PC-3 (cell line): ENCODE data around the gene OR52B6. TPM values are rescaled to one million over a fixed set of nuclear protein-coding genes. Genes with fewer than 3 reads are reported as not detected.
"Not testable (repeated sequence)": the region's sequence is repeated elsewhere in the genome, so short reads cannot be mapped to it uniquely, and the experiment has no call there.

Experiments used
- ATAC-seq: fragments of 200-7000 bp; cut with Tn5 transposase; 2 replicates; pipeline ENCODE4 v1.9.1; 2020; ENCODE audit warnings: mild to moderate bottlenecking, moderate library complexity
- BruUV-seq: library from RNA; stranded (reverse); fragments of 400-500 nt; replicated peaks from 2 replicates; lab custom pipeline; 2021; lab: Mats Ljungman, UMichigan
- CTCF ChIA-PET: fragments of 300-600 bp; sonication (Branson Sonifier 250); formaldehyde crosslinking; loops from one replicate; lab custom pipeline; 2022; ENCODE audit warnings: antibody characterized with exemption; lab: Charles Lee
- POLR2A ChIA-PET: fragments of 300-600 bp; sonication (Branson Sonifier 250); formaldehyde crosslinking; loops from one replicate; lab custom pipeline; 2022; ENCODE audit warnings: antibody characterized with exemption; ENCODE audit not compliant: unreplicated experiment; lab: Charles Lee
- DNase-seq: peaks from one replicate; pipeline ENCODE4 v3.0.0-alpha.2; 2015
- H2AFZ ChIP-seq: fragments of 300-600 bp; sonication (generic); 2 replicates; pipeline ENCODE4 v1.6.0; 2016; ENCODE audit warnings: antibody characterized with exemption, low read length
- H3F3A ChIP-seq: fragments of 300-600 bp; sonication (generic); one replicate; pipeline ENCODE4 v1.6.0; 2017; ENCODE audit warnings: antibody characterized with exemption, low read length, control low read depth, mild to moderate bottlenecking; ENCODE audit not compliant: unreplicated experiment
- H3K27ac ChIP-seq: fragments of 300-600 bp; sonication (generic); 2 replicates; pipeline ENCODE4 v1.5.1; 2016; ENCODE audit warnings: mild to moderate bottlenecking, low read length
- H3K27me3 ChIP-seq: fragments of 300-600 bp; sonication (generic); 2 replicates; pipeline ENCODE4 v1.6.1; 2016; ENCODE audit warnings: low read length, mixed read lengths
- H3K36me3 ChIP-seq: fragments of 300-600 bp; sonication (generic); 2 replicates; pipeline ENCODE4 v1.6.1; 2016; ENCODE audit warnings: low read depth, mixed run types, low read length, mixed read lengths
- H3K4me1 ChIP-seq: fragments of 300-600 bp; sonication (generic); 2 replicates; pipeline ENCODE4 v1.5.1; 2016; ENCODE audit warnings: low read length; ENCODE audit not compliant: insufficient read depth
- H3K4me2 ChIP-seq: fragments of 300-600 bp; sonication (generic); 2 replicates; pipeline ENCODE4 v1.6.0; 2016; ENCODE audit warnings: low read length
- H3K4me3 ChIP-seq: fragments of 300-600 bp; sonication (generic); 2 replicates; pipeline ENCODE4 v1.5.1; 2016; ENCODE audit warnings: mild to moderate bottlenecking, low read length, mixed read lengths
- H3K79me2 ChIP-seq: fragments of 300-600 bp; sonication (generic); 2 replicates; pipeline ENCODE4 v1.6.1; 2017; ENCODE audit warnings: low read length, mixed read lengths
- H3K9ac ChIP-seq: fragments of 300-600 bp; sonication (generic); 2 replicates; pipeline ENCODE4 v1.6.0; 2016; ENCODE audit warnings: mild to moderate bottlenecking, low read length
- H3K9me2 ChIP-seq: fragments of 300-600 bp; sonication (generic); replicated peaks from 2 replicates; pipeline ENCODE4 v1.6.1; 2016; ENCODE audit warnings: mixed run types, low read length, mixed read lengths
- H3K9me3 ChIP-seq: fragments of 300-600 bp; sonication (generic); 2 replicates; pipeline ENCODE4 v1.6.1; 2016; ENCODE audit warnings: low read length, mixed read lengths
- H4K20me1 ChIP-seq: fragments of 300-600 bp; sonication (generic); 2 replicates; pipeline ENCODE4 v1.6.1; 2016; ENCODE audit warnings: low read length, mixed read lengths
- EZH2 ChIP-seq: fragments of 300-600 bp; sonication (generic); IDR thresholded peaks from one replicate; pipeline ENCODE4 v1.6.1; 2017; ENCODE audit warnings: antibody characterized with exemption, mild to moderate bottlenecking, low read length; ENCODE audit not compliant: unreplicated experiment
- EZH2phosphoT487 ChIP-seq: fragments of 300-600 bp; sonication (generic); IDR thresholded peaks from 2 replicates; pipeline ENCODE4 v1.6.1; 2018; ENCODE audit warnings: mild to moderate bottlenecking, antibody characterized with exemption, low read length, borderline replicate concordance
- intact Hi-C: fragments of 100-400 bp; cut with micrococcal nuclease; formaldehyde crosslinking; loops from 2 replicates; pipeline ENCODE4 v1.9.0; 2023
- total RNA-seq: library from RNA; depleted of rRNA; stranded (reverse); fragments of >200 nt; gene quantifications from 2 replicates; pipeline ENCODE4 v1.2.3, GENCODE V29; 2014
- TF ChIP-seq, protein P1 (sequence below): fragments of 300-600 bp; sonication (generic); conservative IDR thresholded peaks from 2 replicates; pipeline ENCODE4 v1.5.1; 2017; ENCODE audit warnings: antibody characterized with exemption, low read depth, mild to moderate bottlenecking, low read length

The OR52B6 gene
- total RNA-seq, 1 experiment from 2014 or later, result not detected

DNA sequence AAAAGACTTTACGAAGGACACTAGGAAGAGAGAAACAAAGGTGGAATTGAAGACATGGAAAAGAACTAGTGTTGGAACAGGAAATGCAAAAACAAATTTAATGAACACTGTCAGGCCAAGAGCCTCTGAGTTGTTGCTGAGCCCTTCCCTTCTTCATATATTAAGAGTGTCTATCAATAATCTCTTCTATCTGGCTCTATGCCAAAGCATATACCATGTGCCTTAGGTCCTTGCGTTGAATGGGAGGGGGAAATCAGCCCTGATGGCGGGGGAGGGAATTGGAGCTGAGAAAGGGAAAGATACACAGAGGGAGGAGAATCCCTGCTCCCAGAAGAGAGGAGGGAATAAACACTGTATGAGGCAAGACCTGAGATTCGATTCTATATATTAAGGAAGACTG, 5.5 kb upstream of the OR52B6 start:
- H4K20me1 ChIP-seq, result no peaks in the 10 kb centered on the region
- H3K4me3 ChIP-seq, result no peak overlapping the region
- H3K4me1 ChIP-seq, result no peaks in the 10 kb centered on the region
- no peak overlapping the region for H3K4me2 ChIP-seq
- no peaks in the 10 kb centered on the region for H3F3A ChIP-seq
- no peak overlapping the region for H2AFZ ChIP-seq
- CTCF ChIA-PET, result no interaction called here
- no peak for DNase-seq
- H3K27me3 ChIP-seq, result peaks cover 4% of the 10 kb centered on the region
- H3K9me2 ChIP-seq, result no peaks in the 10 kb centered on the region
- H3K9ac ChIP-seq, result no peak overlapping the region
- intact Hi-C loops, result no loop called here
- POLR2A ChIA-PET, result no interaction called here
- no TSS peak for BruUV-seq
- no peak overlapping the region for H3K27ac ChIP-seq
- TF ChIP-seq EZH2, result no peak
- TF ChIP-seq EZH2phosphoT487, result no peak
- TF ChIP-seq, protein P1, sequence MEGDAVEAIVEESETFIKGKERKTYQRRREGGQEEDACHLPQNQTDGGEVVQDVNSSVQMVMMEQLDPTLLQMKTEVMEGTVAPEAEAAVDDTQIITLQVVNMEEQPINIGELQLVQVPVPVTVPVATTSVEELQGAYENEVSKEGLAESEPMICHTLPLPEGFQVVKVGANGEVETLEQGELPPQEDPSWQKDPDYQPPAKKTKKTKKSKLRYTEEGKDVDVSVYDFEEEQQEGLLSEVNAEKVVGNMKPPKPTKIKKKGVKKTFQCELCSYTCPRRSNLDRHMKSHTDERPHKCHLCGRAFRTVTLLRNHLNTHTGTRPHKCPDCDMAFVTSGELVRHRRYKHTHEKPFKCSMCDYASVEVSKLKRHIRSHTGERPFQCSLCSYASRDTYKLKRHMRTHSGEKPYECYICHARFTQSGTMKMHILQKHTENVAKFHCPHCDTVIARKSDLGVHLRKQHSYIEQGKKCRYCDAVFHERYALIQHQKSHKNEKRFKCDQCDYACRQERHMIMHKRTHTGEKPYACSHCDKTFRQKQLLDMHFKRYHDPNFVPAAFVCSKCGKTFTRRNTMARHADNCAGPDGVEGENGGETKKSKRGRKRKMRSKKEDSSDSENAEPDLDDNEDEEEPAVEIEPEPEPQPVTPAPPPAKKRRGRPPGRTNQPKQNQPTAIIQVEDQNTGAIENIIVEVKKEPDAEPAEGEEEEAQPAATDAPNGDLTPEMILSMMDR, result no peak
- ATAC-seq, result no peak
- H3K9me3 ChIP-seq, result no peaks in the 10 kb centered on the region
- no peaks in the 10 kb centered on the region for H3K36me3 ChIP-seq
- no peaks in the 10 kb centered on the region for H3K79me2 ChIP-seq

DNA sequence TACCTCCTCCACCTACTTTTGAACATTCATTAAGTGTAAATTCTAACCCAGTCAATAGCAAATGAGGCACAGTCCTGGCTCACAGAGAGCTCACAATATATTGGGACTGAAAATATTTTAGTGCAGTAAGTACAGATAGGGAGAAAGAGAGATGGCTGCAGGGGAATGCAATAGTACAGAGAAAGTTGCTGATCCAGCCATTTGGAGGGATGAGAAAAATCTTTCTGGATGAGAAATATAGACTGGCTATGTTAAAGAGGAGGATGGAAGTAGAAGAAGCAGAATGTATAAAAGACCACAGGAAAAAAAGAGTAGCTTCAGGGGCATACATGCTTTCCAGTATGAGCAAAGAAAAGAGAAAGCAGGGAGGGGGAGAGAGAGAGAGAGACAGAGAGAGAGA, 3.6 kb upstream of the OR52B6 start:
- intact Hi-C loops, result no loop called here
- Histone ChIP-seq H3K79me2 (no peaks in the 10 kb centered on the region), H4K20me1 (no peaks in the 10 kb centered on the region), H3K4me3 (no peak overlapping the region), H3K9ac (no peak overlapping the region), H3K4me2 (no peak overlapping the region), H3K9me3 (no peaks in the 10 kb centered on the region), H3K36me3 (no peaks in the 10 kb centered on the region), H3F3A (no peaks in the 10 kb centered on the region), H2AFZ (no peak overlapping the region), H3K4me1 (no peaks in the 10 kb centered on the region), H3K9me2 (no peaks in the 10 kb centered on the region), H3K27ac (no peak overlapping the region), H3K27me3 (peaks cover 4% of the 10 kb centered on the region)
- DNase-seq (no peak), ATAC-seq (no peak)
- TF ChIP-seq, protein P1, result no peak
- TF ChIP-seq EZH2phosphoT487, result no peak
- no peak for TF ChIP-seq EZH2
- ChIA-PET POLR2A (no interaction called here), CTCF (no interaction called here)
- no TSS peak for BruUV-seq

DNA sequence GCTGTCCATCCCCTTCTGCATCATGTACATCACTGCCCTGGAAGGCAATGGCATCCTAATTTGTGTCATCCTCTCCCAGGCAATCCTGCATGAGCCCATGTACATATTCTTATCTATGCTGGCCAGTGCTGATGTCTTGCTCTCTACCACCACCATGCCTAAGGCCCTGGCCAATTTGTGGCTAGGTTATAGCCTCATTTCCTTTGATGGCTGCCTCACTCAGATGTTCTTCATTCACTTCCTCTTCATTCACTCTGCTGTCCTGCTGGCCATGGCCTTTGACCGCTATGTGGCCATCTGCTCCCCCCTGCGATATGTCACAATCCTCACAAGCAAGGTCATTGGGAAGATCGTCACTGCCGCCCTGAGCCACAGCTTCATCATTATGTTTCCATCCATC, 337 bp downstream of the OR52B6 start:
- ATAC-seq, result no peak
- intact Hi-C loops, result no loop called here
- POLR2A ChIA-PET, result no interaction called here
- H3F3A ChIP-seq, result no peaks in the 10 kb centered on the region
- CTCF ChIA-PET, result no interaction called here
- H2AFZ ChIP-seq, result no peak overlapping the region
- H3K4me1 ChIP-seq, result no peaks in the 10 kb centered on the region
- H3K4me2 ChIP-seq, result no peak overlapping the region
- no peak for DNase-seq
- no peak overlapping the region for H3K27ac ChIP-seq
- no peaks in the 10 kb centered on the region for H3K9me2 ChIP-seq
- H3K36me3 ChIP-seq, result no peaks in the 10 kb centered on the region
- H3K4me3 ChIP-seq, result no peak overlapping the region
- no peak overlapping the region for H3K9ac ChIP-seq
- H4K20me1 ChIP-seq, result no peaks in the 10 kb centered on the region
- no peaks in the 10 kb centered on the region for H3K9me3 ChIP-seq
- TF ChIP-seq EZH2, result no peak
- no peak for TF ChIP-seq EZH2phosphoT487
- TF ChIP-seq, protein P1, result no peak
- H3K27me3 ChIP-seq, result peaks cover 4% of the 10 kb centered on the region
- no TSS peak for BruUV-seq
- no peaks in the 10 kb centered on the region for H3K79me2 ChIP-seq

DNA sequence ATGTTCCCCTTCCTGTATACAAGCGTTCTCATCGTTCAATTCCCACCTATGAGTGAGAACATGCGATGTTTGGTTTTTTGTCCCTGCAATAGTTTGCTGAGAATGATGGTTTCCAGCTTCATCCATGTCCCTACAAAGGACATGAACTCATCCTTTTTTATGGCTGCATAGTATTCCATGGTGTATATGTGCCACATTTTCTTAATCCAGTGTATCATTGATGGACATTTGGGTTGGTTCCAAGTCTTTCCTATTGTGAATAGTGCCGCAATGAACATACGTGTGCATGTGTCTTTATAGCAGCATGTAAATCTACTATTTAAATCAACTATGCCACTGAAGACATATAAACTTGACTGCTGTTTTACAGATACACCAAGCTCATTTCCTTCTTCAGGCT, 3.8 kb downstream of the OR52B6 start:
- H3K36me3 ChIP-seq, H3K27me3 ChIP-seq, H2AFZ ChIP-seq, H3K4me2 ChIP-seq, POLR2A ChIA-PET, H3K4me1 ChIP-seq, H3K27ac ChIP-seq, H3K79me2 ChIP-seq, H4K20me1 ChIP-seq, H3K9ac ChIP-seq, H3F3A ChIP-seq, intact Hi-C loops, ATAC-seq, BruUV-seq, DNase-seq, H3K9me2 ChIP-seq, CTCF ChIA-PET, H3K4me3 ChIP-seq, H3K9me3 ChIP-seq: not testable (repeated sequence)
